Measurements from ENCODE around the gene GRID1.

- TF ChIP-seq EZH2 (IDR thresholded peaks at IDR 0.05) (no peak), FOXP2 (optimal IDR thresholded peaks at IDR 0.05; ENCODE audit: control extremely low read depth, extremely low read length, insufficient read depth) (no peak), POLR2AphosphoS5 (IDR thresholded peaks at IDR 0.05; ENCODE audit: borderline replicate concordance, low read depth, low read length) (no peak)
These were observed 177.6 kb downstream of the GRID1 start for GRCh38 chr10:86188796-86189558.
